IMR-90 (cell line): ENCODE data around the gene ADM5. TPM values are rescaled to one million over a fixed set of nuclear protein-coding genes. Genes with fewer than 3 reads are reported as not detected.
A peak's percentile ranks its signal among the peaks of the same experiment; 100 is the strongest.

ENCODE experiments used
- ATAC-seq: fragments of 200-7000 bp; cut with Tn5 transposase; 2 replicates; pipeline ENCODE4 v1.9.1; 2020; ENCODE audit warnings: low read depth, mild to moderate bottlenecking, moderate library complexity
- BruUV-seq: library from RNA; stranded (reverse); fragments of 400-500 nt; replicated peaks from 2 replicates; lab custom pipeline; 2021; lab: Mats Ljungman, UMichigan
- CTCF ChIA-PET: fragments of 300-600 bp; formaldehyde crosslinking; extraction: SDS; loops from one replicate; lab custom pipeline; 2021; ENCODE audit warnings: antibody characterized with exemption; lab: Yijun Ruan, JAX
- POLR2A ChIA-PET: fragments of 300-600 bp; sonication (Branson Sonifier 250); formaldehyde crosslinking; loops from one replicate; lab custom pipeline; 2022; ENCODE audit warnings: antibody characterized with exemption; ENCODE audit not compliant: unreplicated experiment; lab: Charles Lee
- DNase-seq: peaks from one replicate; pipeline ENCODE4 v3.0.0; 2013
- H2AFZ ChIP-seq: replicated peaks from 2 replicates; pipeline ENCODE3; 2013; ENCODE audit warnings: low read length, mild to moderate bottlenecking; ENCODE audit not compliant: poor library complexity
- H2AK5ac ChIP-seq: 2 replicates; pipeline ENCODE4 v1.6.1; 2013; ENCODE audit warnings: low read depth, low read length, inconsistent platforms
- H2AK9ac ChIP-seq: replicated peaks from 2 replicates; pipeline ENCODE3; 2013; ENCODE audit warnings: mild to moderate bottlenecking, low read depth, low read length, moderate library complexity; ENCODE audit not compliant: poor library complexity
- H2BK120ac ChIP-seq: 2 replicates; pipeline ENCODE4 v1.6.1; 2013; ENCODE audit warnings: low read depth, low read length, inconsistent platforms
- H2BK15ac ChIP-seq: 3 replicates; pipeline ENCODE4 v1.6.1; 2013; ENCODE audit warnings: low read depth, low read length, inconsistent platforms
- H2BK20ac ChIP-seq: 2 replicates; pipeline ENCODE4 v1.6.1; 2013; ENCODE audit warnings: low read depth, mild to moderate bottlenecking, inconsistent platforms, low read length, moderate library complexity
- H2BK5ac ChIP-seq: 2 replicates; pipeline ENCODE4 v1.6.1; 2013; ENCODE audit warnings: mild to moderate bottlenecking, low read depth, low read length, inconsistent platforms; ENCODE audit not compliant: poor library complexity, severe bottlenecking
- H3K14ac ChIP-seq: replicated peaks from 2 replicates; pipeline ENCODE4 v1.6.1; 2013; ENCODE audit warnings: low read depth, low read length, inconsistent platforms
- H3K18ac ChIP-seq: 2 replicates; pipeline ENCODE4 v1.6.1; 2013; ENCODE audit warnings: low read depth, low read length, control low read depth
- H3K23ac ChIP-seq: 2 replicates; pipeline ENCODE4 v1.6.1; 2013; ENCODE audit warnings: low read depth, low read length, inconsistent platforms
- H3K27ac ChIP-seq: 2 replicates; pipeline ENCODE4 v1.5.1; 2013; ENCODE audit warnings: mild to moderate bottlenecking, control low read depth, low read length; ENCODE audit not compliant: insufficient read depth
- H3K27me3 ChIP-seq: 2 replicates; pipeline ENCODE4 v1.6.1; 2013; ENCODE audit warnings: low read length; ENCODE audit not compliant: control insufficient read depth, insufficient read depth
- H3K36me3 ChIP-seq: 2 replicates; pipeline ENCODE4 v1.6.1; 2013; ENCODE audit warnings: low read length, mixed read lengths; ENCODE audit not compliant: control insufficient read depth, insufficient read depth
- H3K4ac ChIP-seq: 2 replicates; pipeline ENCODE4 v1.6.1; 2013; ENCODE audit warnings: low read depth, low read length, inconsistent platforms
- H3K4me1 ChIP-seq: 2 replicates; pipeline ENCODE4 v1.6.1; 2013; ENCODE audit warnings: low read length, mixed read lengths; ENCODE audit not compliant: control insufficient read depth, insufficient read depth
- H3K4me2 ChIP-seq: 2 replicates; pipeline ENCODE4 v1.6.1; 2013; ENCODE audit warnings: low read depth, mild to moderate bottlenecking, control low read depth, low read length, moderate library complexity
- H3K4me3 ChIP-seq: 2 replicates; pipeline ENCODE4 v1.5.1; 2013; ENCODE audit warnings: low read depth, mild to moderate bottlenecking, control low read depth, low read length, moderate library complexity; ENCODE audit not compliant: insufficient read depth
- H3K56ac ChIP-seq: 2 replicates; pipeline ENCODE4 v1.6.1; 2013; ENCODE audit warnings: low read length, inconsistent platforms; ENCODE audit not compliant: insufficient read depth; ENCODE audit errors: extremely low read depth
- H3K79me1 ChIP-seq, 2 experiments: 2 replicates each; pipeline ENCODE4 v1.6.1; 2013; ENCODE audit warnings: low read length in 2 of 2, inconsistent platforms in 1 of 2, low read depth in 1 of 2
- H3K9ac ChIP-seq: 2 replicates; pipeline ENCODE4 v1.6.1; 2013; ENCODE audit warnings: low read depth, low read length, control low read depth
- H3K9me1 ChIP-seq: 2 replicates; pipeline ENCODE4 v1.6.1; 2013; ENCODE audit warnings: low read length, inconsistent platforms; ENCODE audit not compliant: insufficient read depth
- H3K9me3 ChIP-seq: 2 replicates; pipeline ENCODE4 v1.6.1; 2013; ENCODE audit warnings: low read length; ENCODE audit not compliant: control insufficient read depth, insufficient read depth
- H4K20me1 ChIP-seq: 2 replicates; pipeline ENCODE4 v1.6.1; 2013; ENCODE audit warnings: low read length, inconsistent platforms; ENCODE audit not compliant: insufficient read depth
- H4K5ac ChIP-seq: 2 replicates; pipeline ENCODE4 v1.6.1; 2013; ENCODE audit warnings: mild to moderate bottlenecking, low read depth, low read length, control low read depth
- H4K8ac ChIP-seq, 2 experiments: 2 replicates each; pipeline ENCODE4 v1.6.1; 2013; ENCODE audit warnings: low read depth in 2 of 2, low read length in 2 of 2, control low read depth in 1 of 2, inconsistent platforms in 1 of 2
- H4K91ac ChIP-seq: 2 replicates; pipeline ENCODE4 v1.6.1; 2013; ENCODE audit warnings: low read depth, low read length, inconsistent platforms; ENCODE audit not compliant: insufficient read depth
- BHLHE40 ChIP-seq: fragments of 150-350 bp; IDR thresholded peaks from 2 replicates; pipeline ENCODE4 v1.6.1; 2016; ENCODE audit warnings: mild to moderate bottlenecking, low read depth, low read length
- CEBPB ChIP-seq: IDR thresholded peaks from 2 replicates; pipeline ENCODE4 v1.6.1; 2012; ENCODE audit warnings: low read depth, low read length, improper control_type of control experiment
- CHD1 ChIP-seq: IDR thresholded peaks from 2 replicates; pipeline ENCODE4 v1.6.1; 2012; ENCODE audit warnings: low read depth, low read length, improper control_type of control experiment
- CTCF ChIP-seq: conservative IDR thresholded peaks from 2 replicates; pipeline ENCODE4 v1.5.1; 2012; ENCODE audit warnings: mild to moderate bottlenecking, low read depth, low read length, improper control_type of control experiment
- ELK1 ChIP-seq: fragments of 150-350 bp; IDR thresholded peaks from 2 replicates; pipeline ENCODE4 v1.6.1; 2016; ENCODE audit warnings: low read depth, mild to moderate bottlenecking, low read length, moderate library complexity, borderline replicate concordance
- FOS ChIP-seq: fragments of 150-350 bp; IDR thresholded peaks from 2 replicates; pipeline ENCODE4 v1.6.1; 2016; ENCODE audit warnings: low read depth, low read length
- MAFK ChIP-seq: IDR thresholded peaks from 2 replicates; pipeline ENCODE4 v1.6.1; 2012; ENCODE audit warnings: low read depth, low read length, improper control_type of control experiment
- MAZ ChIP-seq: IDR thresholded peaks from 2 replicates; pipeline ENCODE4 v1.6.1; 2012; ENCODE audit warnings: low read depth, mild to moderate bottlenecking, low read length, improper control_type of control experiment, moderate library complexity, borderline replicate concordance
- MXI1 ChIP-seq: IDR thresholded peaks from 2 replicates; pipeline ENCODE4 v1.6.1; 2012; ENCODE audit warnings: low read depth, mild to moderate bottlenecking, low read length, moderate library complexity, borderline replicate concordance
- NFE2L2 ChIP-seq: fragments of 150-350 bp; IDR thresholded peaks from 2 replicates; pipeline ENCODE4 v1.6.1; 2016; ENCODE audit warnings: low read depth, mild to moderate bottlenecking, low read length
- POLR2A ChIP-seq: IDR thresholded peaks from 2 replicates; pipeline ENCODE4 v1.6.1; 2012; ENCODE audit warnings: mild to moderate bottlenecking, low read depth, low read length
- RAD21 ChIP-seq: IDR thresholded peaks from 2 replicates; pipeline ENCODE4 v1.6.1; 2012; ENCODE audit warnings: low read length, improper control_type of control experiment
- RCOR1 ChIP-seq: IDR thresholded peaks from 2 replicates; pipeline ENCODE4 v1.6.1; 2012; ENCODE audit warnings: mild to moderate bottlenecking, low read length, improper control_type of control experiment; ENCODE audit not compliant: insufficient replicate concordance
- RFX5 ChIP-seq: IDR thresholded peaks from 2 replicates; pipeline ENCODE4 v1.8.0; 2012; ENCODE audit warnings: low read depth, mild to moderate bottlenecking, low read length, moderate library complexity
- SMC3 ChIP-seq: fragments of 150-350 bp; IDR thresholded peaks from 2 replicates; pipeline ENCODE4 v1.6.1; 2016; ENCODE audit warnings: low read depth, mild to moderate bottlenecking, antibody characterized with exemption, low read length, moderate library complexity
- USF2 ChIP-seq: fragments of 150-350 bp; IDR thresholded peaks from 2 replicates; pipeline ENCODE4 v1.6.1; 2017; ENCODE audit warnings: mild to moderate bottlenecking, antibody characterized with exemption, low read length, low read depth
- WGBS, 2 experiments: methylation state at CpG; one replicate each; pipeline versions ENCODE4 v1.1.5 to v1.1.7; 2013; ENCODE audit warnings: missing lambda C conversion rate in 2 of 2; ENCODE audit not compliant: insufficient read length in 1 of 2; ENCODE audit errors: extremely low coverage in 2 of 2; 5-methylcytosine and 5-hydroxymethylcytosine counted together
- dilution Hi-C: fragments of 300-500 bp; cut with HindIII; formaldehyde crosslinking; loops from one replicate; pipeline ENCODE4 v1.14.3; 2018; ENCODE audit warnings: low sequenced_read_pairs; ENCODE audit not compliant: unreplicated experiment
- in situ Hi-C: fragments of 300-500 bp; cut with MboI; formaldehyde crosslinking; loops from 3 replicates; pipeline ENCODE4 v1.14.3; 2019; ENCODE audit warnings: low sequenced_read_pairs, inconsistent platforms, mixed read lengths
- intact Hi-C: fragments of 100-400 bp; cut with micrococcal nuclease; formaldehyde crosslinking; loops from 2 replicates; pipeline ENCODE4 v1.10.0; 2022
- polyA plus RNA-seq, 3 experiments: library from polyadenylated mRNA; depleted of rRNA; stranded (reverse); fragments of >200 nt; gene quantifications; 2 replicates each; pipeline ENCODE4 v1.2.3, GENCODE V29; 2012; ENCODE audit warnings: low replicate concordance in 1 of 3
- total RNA-seq: library from RNA; depleted of rRNA; stranded (reverse); fragments of >200 nt; gene quantifications from 2 replicates; pipeline ENCODE4 v1.2.3, GENCODE V29; 2012

Gene ADM5
- total and polyA plus RNA-seq, 2 of the 4 experiments (the other 2 are of a cell fraction): 0.18 to 0.99 TPM

- H2AK5ac ChIP-seq: no peak overlapping the region
- dilution Hi-C loops (no loop called here), in situ Hi-C loops (loop anchor here (10.0 kb wide), 1 partner anchor 173 kb away; the partner anchor contains the start of gene PTOV1), intact Hi-C loops (loop anchor here (5.0 kb wide), 1 partner anchor 110 kb away; no protein-coding TSS in a partner anchor)
- ChIA-PET CTCF (no interaction called here), POLR2A (no interaction called here)
- H3K4me2 ChIP-seq: no peak overlapping the region
- peak overlapping the region; percentile 39 for H2AK9ac ChIP-seq
- no TSS peak for BruUV-seq
- H3K27me3 ChIP-seq: no peaks in the 10 kb centered on the region
- peaks cover 55% of the 10 kb centered on the region for H4K20me1 ChIP-seq
- no peak overlapping the region for H4K8ac ChIP-seq
- H2AFZ ChIP-seq: no peak overlapping the region
- H4K5ac ChIP-seq: no peak overlapping the region
- no peaks in the 10 kb centered on the region for H3K9me3 ChIP-seq
- H3K4me1 ChIP-seq: peaks cover 13% of the 10 kb centered on the region
- H2BK120ac ChIP-seq: no peak overlapping the region
- no peak overlapping the region for H3K14ac ChIP-seq
- no peak overlapping the region for H2BK20ac ChIP-seq
- H3K23ac ChIP-seq: no peak overlapping the region
- peaks cover 3% of the 10 kb centered on the region; the same call in 1 of the 2 replicates for H3K9me1 ChIP-seq
- DNase-seq (no peak), ATAC-seq (no peak)
- peaks cover 19 to 71% of the 10 kb centered on the region in 2 experiments for H3K79me1 ChIP-seq
- no peak overlapping the region for H2BK5ac ChIP-seq
- H3K4ac ChIP-seq: no peak overlapping the region
- no peak overlapping the region for H3K4me3 ChIP-seq
- H3K9ac ChIP-seq: no peak overlapping the region
- peaks cover 38% of the 10 kb centered on the region for H3K36me3 ChIP-seq
- H3K27ac ChIP-seq: no peak overlapping the region
- no peak overlapping the region for H2BK15ac ChIP-seq
- H3K56ac ChIP-seq: no peak overlapping the region
- no peak overlapping the region for H3K18ac ChIP-seq
- H4K91ac ChIP-seq: no peak overlapping the region
- TF ChIP-seq RAD21: no peak
- TF ChIP-seq CHD1: no peak
- TF ChIP-seq RFX5: no peak
- no peak for TF ChIP-seq FOS
- no peak for TF ChIP-seq CEBPB
- TF ChIP-seq USF2: no peak
- TF ChIP-seq SMC3: no peak
- no peak for TF ChIP-seq POLR2A
- TF ChIP-seq NFE2L2: no peak
- TF ChIP-seq MAFK: no peak
- TF ChIP-seq BHLHE40: no peak
- TF ChIP-seq MAZ: no peak
- TF ChIP-seq CTCF: no peak
- no peak for TF ChIP-seq RCOR1
- TF ChIP-seq ELK1: no peak
- TF ChIP-seq MXI1: no peak
- 99% methylated on average over 10 of the region's 19 CpGs; no CpG with 5 or more reads in 1 of the 2 experiments for WGBS, 2 experiments
Observed at GRCh38 chr19:49681830-49682229, 7.6 kb upstream of the ADM5 start.
